ENCODE measurements around the gene ANKRD44. TPM values are rescaled to one million over a fixed set of nuclear protein-coding genes. Genes with fewer than 3 reads are reported as not detected.

Gene ANKRD44
- polyA plus RNA-seq, 2 of the 4 experiments (the other 2 are of a cell fraction) = 0.97 to 5.9 TPM

DNA sequence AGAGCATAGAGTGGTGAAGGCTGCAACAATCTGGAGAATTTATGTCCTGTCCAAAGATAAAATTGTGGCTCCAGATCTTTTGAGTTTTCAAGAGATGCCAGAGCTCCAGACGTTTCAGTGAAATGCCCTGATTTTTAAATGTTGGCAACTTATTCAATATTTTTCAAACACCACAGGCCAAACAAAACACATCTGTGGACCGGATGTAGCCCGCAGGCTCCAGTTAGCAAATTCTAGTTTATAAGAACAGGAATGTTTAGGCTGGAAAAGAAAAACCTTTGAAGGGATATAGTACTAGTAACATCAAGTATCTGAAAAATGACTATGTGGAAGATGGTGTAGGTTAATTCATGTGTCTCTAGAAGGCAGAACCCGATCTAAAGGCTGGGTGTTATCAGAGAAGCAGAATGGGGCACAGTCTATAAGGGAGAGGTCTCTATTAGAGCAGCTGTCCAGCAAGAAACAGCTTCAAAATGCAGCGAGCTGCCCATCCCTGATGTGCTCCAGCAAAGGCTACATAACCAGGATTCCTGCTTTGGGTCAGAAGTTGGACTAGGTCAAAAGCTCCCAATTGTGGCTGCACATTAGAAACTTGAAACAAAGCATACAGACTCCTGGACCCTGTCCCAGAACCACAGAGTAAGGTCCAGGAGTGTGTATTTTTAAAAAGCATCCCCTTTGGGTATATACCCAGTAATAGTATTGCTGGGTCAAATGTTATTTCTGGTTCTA, 105.9 kb downstream of the ANKRD44 start:
- FAIRE-seq (no peak), ATAC-seq (no peak), DNase-seq (ENCODE audit: low read depth in 1 of 2, low spot score in 1 of 2) (no peak)
- ChIA-PET CTCF (interaction anchor here (0.8 to 1.5 kb wide), 4 partner anchors 8 to 174 kb away, joined by 3 to 4 read pairs (median 4); no protein-coding TSS in a partner anchor), POLR2A (no interaction called here)
- TF ChIP-seq CBX2 (IDR thresholded peaks at IDR 0.05; ENCODE audit: borderline replicate concordance, low read depth) (no peak), KDM5A (IDR thresholded peaks at IDR 0.05) (no peak), RAD21 (conservative IDR thresholded peaks at IDR 0.05 in 1 of 2, IDR thresholded peaks at IDR 0.05 in 1 of 2) (no peak), HDAC2 (IDR thresholded peaks at IDR 0.05) (no peak), MAZ (IDR thresholded peaks at IDR 0.05; ENCODE audit: borderline replicate concordance, low read depth, low read length) (no peak), SMC3 (IDR thresholded peaks at IDR 0.05) (no peak), CHD4 (IDR thresholded peaks at IDR 0.05; ENCODE audit: borderline replicate concordance) (no peak)
- TF ChIP-seq, protein P1, sequence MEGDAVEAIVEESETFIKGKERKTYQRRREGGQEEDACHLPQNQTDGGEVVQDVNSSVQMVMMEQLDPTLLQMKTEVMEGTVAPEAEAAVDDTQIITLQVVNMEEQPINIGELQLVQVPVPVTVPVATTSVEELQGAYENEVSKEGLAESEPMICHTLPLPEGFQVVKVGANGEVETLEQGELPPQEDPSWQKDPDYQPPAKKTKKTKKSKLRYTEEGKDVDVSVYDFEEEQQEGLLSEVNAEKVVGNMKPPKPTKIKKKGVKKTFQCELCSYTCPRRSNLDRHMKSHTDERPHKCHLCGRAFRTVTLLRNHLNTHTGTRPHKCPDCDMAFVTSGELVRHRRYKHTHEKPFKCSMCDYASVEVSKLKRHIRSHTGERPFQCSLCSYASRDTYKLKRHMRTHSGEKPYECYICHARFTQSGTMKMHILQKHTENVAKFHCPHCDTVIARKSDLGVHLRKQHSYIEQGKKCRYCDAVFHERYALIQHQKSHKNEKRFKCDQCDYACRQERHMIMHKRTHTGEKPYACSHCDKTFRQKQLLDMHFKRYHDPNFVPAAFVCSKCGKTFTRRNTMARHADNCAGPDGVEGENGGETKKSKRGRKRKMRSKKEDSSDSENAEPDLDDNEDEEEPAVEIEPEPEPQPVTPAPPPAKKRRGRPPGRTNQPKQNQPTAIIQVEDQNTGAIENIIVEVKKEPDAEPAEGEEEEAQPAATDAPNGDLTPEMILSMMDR (IDR thresholded peaks at IDR 0.05) = no peak
- TF ChIP-seq, protein P2, sequence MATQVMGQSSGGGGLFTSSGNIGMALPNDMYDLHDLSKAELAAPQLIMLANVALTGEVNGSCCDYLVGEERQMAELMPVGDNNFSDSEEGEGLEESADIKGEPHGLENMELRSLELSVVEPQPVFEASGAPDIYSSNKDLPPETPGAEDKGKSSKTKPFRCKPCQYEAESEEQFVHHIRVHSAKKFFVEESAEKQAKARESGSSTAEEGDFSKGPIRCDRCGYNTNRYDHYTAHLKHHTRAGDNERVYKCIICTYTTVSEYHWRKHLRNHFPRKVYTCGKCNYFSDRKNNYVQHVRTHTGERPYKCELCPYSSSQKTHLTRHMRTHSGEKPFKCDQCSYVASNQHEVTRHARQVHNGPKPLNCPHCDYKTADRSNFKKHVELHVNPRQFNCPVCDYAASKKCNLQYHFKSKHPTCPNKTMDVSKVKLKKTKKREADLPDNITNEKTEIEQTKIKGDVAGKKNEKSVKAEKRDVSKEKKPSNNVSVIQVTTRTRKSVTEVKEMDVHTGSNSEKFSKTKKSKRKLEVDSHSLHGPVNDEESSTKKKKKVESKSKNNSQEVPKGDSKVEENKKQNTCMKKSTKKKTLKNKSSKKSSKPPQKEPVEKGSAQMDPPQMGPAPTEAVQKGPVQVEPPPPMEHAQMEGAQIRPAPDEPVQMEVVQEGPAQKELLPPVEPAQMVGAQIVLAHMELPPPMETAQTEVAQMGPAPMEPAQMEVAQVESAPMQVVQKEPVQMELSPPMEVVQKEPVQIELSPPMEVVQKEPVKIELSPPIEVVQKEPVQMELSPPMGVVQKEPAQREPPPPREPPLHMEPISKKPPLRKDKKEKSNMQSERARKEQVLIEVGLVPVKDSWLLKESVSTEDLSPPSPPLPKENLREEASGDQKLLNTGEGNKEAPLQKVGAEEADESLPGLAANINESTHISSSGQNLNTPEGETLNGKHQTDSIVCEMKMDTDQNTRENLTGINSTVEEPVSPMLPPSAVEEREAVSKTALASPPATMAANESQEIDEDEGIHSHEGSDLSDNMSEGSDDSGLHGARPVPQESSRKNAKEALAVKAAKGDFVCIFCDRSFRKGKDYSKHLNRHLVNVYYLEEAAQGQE (IDR thresholded peaks at IDR 0.05) = no peak
- WGBS (ENCODE audit: missing lambda C conversion rate) = 49% methylated on average over 5 of the region's 5 CpGs
- Histone ChIP-seq H3K9me3 (no peaks in the 10 kb centered on the region), H3K4me1 (peaks cover under 1% of the 10 kb centered on the region; the same call in 1 of the 3 replicates), H3K27ac (no peak overlapping the region), H3K4me3 (no peak overlapping the region), H3K4me2 (no peak overlapping the region)

DNA sequence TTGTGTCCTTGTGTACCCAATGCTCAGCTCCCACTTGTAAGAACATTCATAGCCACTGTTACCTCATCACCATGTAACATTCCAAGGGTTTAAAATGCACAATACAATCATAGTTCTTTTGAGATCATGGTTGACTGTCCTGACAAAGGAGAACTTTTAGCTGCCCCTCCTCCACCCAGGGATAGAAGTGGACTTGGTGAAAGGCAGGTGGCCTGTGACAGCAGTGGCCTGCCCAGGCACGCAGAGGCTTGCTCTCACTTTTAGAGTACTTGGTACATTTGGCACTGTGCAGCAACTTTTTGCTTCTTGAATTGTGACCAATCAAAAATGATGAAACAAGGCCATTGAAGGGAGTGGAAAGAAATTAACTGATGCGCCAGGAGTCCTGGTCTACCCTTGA, 108.7 kb downstream of the ANKRD44 start:
- 95% methylated on average over 2 of the region's 2 CpGs for WGBS (ENCODE audit: missing lambda C conversion rate)
- POLR2A ChIA-PET = no interaction called here
- no peak for FAIRE-seq
- ATAC-seq = no peak
- no peaks in the 10 kb centered on the region for H3K4me1 ChIP-seq
- no peak for DNase-seq (ENCODE audit: low read depth in 1 of 2, low spot score in 1 of 2)
- no peak for TF ChIP-seq MAFK (IDR thresholded peaks at IDR 0.05; ENCODE audit: partially characterized antibody)
- TF ChIP-seq ESRRA (IDR thresholded peaks at IDR 0.05; ENCODE audit: borderline replicate concordance, low read length) = no peak
- TF ChIP-seq FOSB (CRISPR knock-in tag; IDR thresholded peaks at IDR 0.05) = no peak
- TF ChIP-seq RARB (CRISPR knock-in tag; IDR thresholded peaks at IDR 0.05) = no peak
- TF ChIP-seq HEYL (CRISPR knock-in tag; IDR thresholded peaks at IDR 0.05) = no peak
- no peak for TF ChIP-seq NFE2L2 (conservative IDR thresholded peaks at IDR 0.05; ENCODE audit: low read length)
- TF ChIP-seq, protein P3, sequence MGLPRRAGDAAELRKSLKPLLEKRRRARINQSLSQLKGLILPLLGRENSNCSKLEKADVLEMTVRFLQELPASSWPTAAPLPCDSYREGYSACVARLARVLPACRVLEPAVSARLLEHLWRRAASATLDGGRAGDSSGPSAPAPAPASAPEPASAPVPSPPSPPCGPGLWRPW (IDR thresholded peaks at IDR 0.05) = no peak
- no peak for TF ChIP-seq HOXB13 (CRISPR knock-in tag; IDR thresholded peaks at IDR 0.05; ENCODE audit: low read depth)
- TF ChIP-seq, protein P4, sequence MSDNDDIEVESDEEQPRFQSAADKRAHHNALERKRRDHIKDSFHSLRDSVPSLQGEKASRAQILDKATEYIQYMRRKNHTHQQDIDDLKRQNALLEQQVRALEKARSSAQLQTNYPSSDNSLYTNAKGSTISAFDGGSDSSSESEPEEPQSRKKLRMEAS (IDR thresholded peaks at IDR 0.05) = no peak
- TF ChIP-seq EP300 (IDR thresholded peaks at IDR 0.05) = no peak
- TF ChIP-seq NR3C1 (IDR thresholded peaks at IDR 0.05) = no peak
- no peak overlapping the region for H3K4me2 ChIP-seq
- H3K27ac ChIP-seq = no peak overlapping the region
- no peaks in the 10 kb centered on the region for H3K9me3 ChIP-seq
- H3K4me3 ChIP-seq = no peak overlapping the region
- CTCF ChIA-PET = interaction anchor here (3.3 kb wide), 1 partner anchor 10 kb away, joined by 17 read pairs; no protein-coding TSS in a partner anchor

All from A549 (cell line).